Dermis microvascular lymphatic vessel endothelial cell (primary cell): ENCODE measurements around the gene CDK14. TPM values are rescaled to one million over a fixed set of nuclear protein-coding genes. Genes with fewer than 3 reads are reported as not detected.
"Not testable (repeated sequence)": the region's sequence is repeated elsewhere in the genome, so short reads cannot be mapped to it uniquely, and the experiment has no call there.

Experiments used
- DNase-seq, 2 donors: peaks; one replicate each; pipeline versions ENCODE4 v3.0.0 to v3.0.0-alpha.2; 2010; ENCODE audit warnings: low read depth in 2 of 2
- total RNA-seq: library from RNA; depleted of rRNA; stranded (reverse); fragments of >200 nt; gene quantifications from 2 replicates; pipeline ENCODE4 v1.2.1, GENCODE V29; 2014

The CDK14 gene
- total RNA-seq, 1 donor from 2014 or later, result 1.2 TPM

- no peak for DNase-seq
Measured at GRCh38 chr7:90715067-90715466, 118.9 kb downstream of the CDK14 start.

GRCh38 chr7:90717296-90718060, 121.4 kb downstream of the CDK14 start:
- no peak for DNase-seq

- DNase-seq, result no peak
Measured at GRCh38 chr7:90719155-90719554, 123.0 kb downstream of the CDK14 start.

- peak in 1 of 2 donors; percentile 52 for DNase-seq
Measured at GRCh38 chr7:90720984-90721760, 125.1 kb downstream of the CDK14 start.

- no peak for DNase-seq
Measured at GRCh38 chr7:90721869-90722431, 125.8 kb downstream of the CDK14 start.

GRCh38 chr7:90723233-90723632, 127.1 kb downstream of the CDK14 start:
- DNase-seq, result no peak

- no peak for DNase-seq
Measured at GRCh38 chr7:90723866-90724265, 127.7 kb downstream of the CDK14 start.

GRCh38 chr7:90726120-90726519, 130.0 kb downstream of the CDK14 start:
- no peak for DNase-seq

GRCh38 chr7:90726623-90727022, 130.5 kb downstream of the CDK14 start:
- no peak for DNase-seq

GRCh38 chr7:90727412-90727811, 131.3 kb downstream of the CDK14 start:
- no peak for DNase-seq

- no peak for DNase-seq
Measured at GRCh38 chr7:90728568-90728967, 132.4 kb downstream of the CDK14 start.

GRCh38 chr7:90735611-90736280, 139.6 kb downstream of the CDK14 start:
- not testable (repeated sequence) for DNase-seq

GRCh38 chr7:90736316-90736715, 140.2 kb downstream of the CDK14 start:
- peak in 1 of 2 donors; percentile 40 for DNase-seq

- DNase-seq, result no peak
Measured at GRCh38 chr7:90736968-90737939, 141.1 kb downstream of the CDK14 start.

- no peak for DNase-seq
Measured at GRCh38 chr7:90738249-90738648, 142.1 kb downstream of the CDK14 start.

GRCh38 chr7:90739716-90740115, 143.6 kb downstream of the CDK14 start:
- no peak for DNase-seq

GRCh38 chr7:90740386-90740785, 144.3 kb downstream of the CDK14 start:
- no peak for DNase-seq

- no peak for DNase-seq
Measured at GRCh38 chr7:90743626-90744025, 147.5 kb downstream of the CDK14 start.

GRCh38 chr7:90747516-90747915, 151.4 kb downstream of the CDK14 start:
- DNase-seq, result no peak

GRCh38 chr7:90749262-90749661, 153.1 kb downstream of the CDK14 start:
- DNase-seq, result no peak

GRCh38 chr7:90749774-90750173, 153.7 kb downstream of the CDK14 start:
- DNase-seq, result peak in 1 of 2 donors; percentile 31
